Panc1 (cell line): Measurements from ENCODE around the gene EED. TPM values are rescaled to one million over a fixed set of nuclear protein-coding genes. Genes with fewer than 3 reads are reported as not detected.

Experiments used
- ATAC-seq: fragments of 200-7000 bp; cut with Tn5 transposase; 2 replicates; pipeline ENCODE4 v1.9.1; 2020; ENCODE audit warnings: mild to moderate bottlenecking, moderate library complexity
- BruUV-seq: library from RNA; stranded (reverse); fragments of 400-500 nt; replicated peaks from 2 replicates; lab custom pipeline; 2021; lab: Mats Ljungman, UMichigan
- CTCF ChIA-PET: fragments of 300-600 bp; sonication (Branson Sonifier 250); formaldehyde crosslinking; loops from one replicate; lab custom pipeline; 2022; ENCODE audit warnings: antibody characterized with exemption; lab: Charles Lee
- POLR2A ChIA-PET: fragments of 300-600 bp; sonication (Branson Sonifier 250); formaldehyde crosslinking; loops from one replicate; lab custom pipeline; 2022; ENCODE audit warnings: antibody characterized with exemption; lab: Charles Lee
- DNase-seq: peaks from one replicate; pipeline ENCODE4 v3.0.0-alpha.2; 2010; ENCODE audit warnings: low read depth, low spot score
- H3K27ac ChIP-seq: 2 replicates; pipeline ENCODE4 v1.5.1; 2011; ENCODE audit warnings: mild to moderate bottlenecking, low read length, inconsistent platforms
- H3K27me3 ChIP-seq: fragments of 200-500 bp; sonication (Bioruptor generic); 2 replicates; pipeline ENCODE4 v1.6.0; 2014; ENCODE audit warnings: low read length, inconsistent platforms; ENCODE audit not compliant: control insufficient read depth, insufficient read depth
- H3K36me3 ChIP-seq: fragments of 200-500 bp; sonication (Bioruptor generic); 2 replicates; pipeline ENCODE4 v1.5.1; 2014; ENCODE audit warnings: inconsistent platforms, mild to moderate bottlenecking, low read length, moderate library complexity; ENCODE audit not compliant: control insufficient read depth, insufficient read depth
- H3K4me1 ChIP-seq: 2 replicates; pipeline ENCODE4 v1.5.1; 2011; ENCODE audit warnings: inconsistent platforms, mild to moderate bottlenecking, low read length, moderate library complexity; ENCODE audit not compliant: control insufficient read depth, insufficient read depth
- H3K4me3 ChIP-seq, 2 experiments: 2 replicates each; pipeline ENCODE4 v1.5.1; 2011 to 2012; ENCODE audit warnings: low read depth in 2 of 2, low read length in 2 of 2, mild to moderate bottlenecking in 2 of 2, inconsistent platforms in 1 of 2, moderate library complexity in 1 of 2
- H3K9me3 ChIP-seq: fragments of 200-500 bp; sonication (Bioruptor generic); 2 replicates; pipeline ENCODE4 v1.5.1; 2014; ENCODE audit warnings: low read depth, mild to moderate bottlenecking, inconsistent platforms, low read length, moderate library complexity; ENCODE audit not compliant: control insufficient read depth, insufficient read depth
- POLR2AphosphoS5 ChIP-seq: IDR thresholded peaks from 2 replicates; pipeline ENCODE4 v1.6.1; 2012; ENCODE audit warnings: mild to moderate bottlenecking, low read depth, low read length, moderate library complexity
- SIN3A ChIP-seq: IDR thresholded peaks from 2 replicates; pipeline ENCODE4 v1.6.1; 2012; ENCODE audit warnings: low read depth, mild to moderate bottlenecking, low read length, moderate library complexity, borderline replicate concordance; ENCODE audit not compliant: insufficient read depth
- TCF7L2 ChIP-seq: IDR thresholded peaks from 2 replicates; pipeline ENCODE4 v1.6.1; 2011; ENCODE audit warnings: mild to moderate bottlenecking, low read depth, low read length, inconsistent platforms
- in situ Hi-C: cut with HindIII; loops from 2 replicates; pipeline ENCODE4 v1.10.0; 2016; ENCODE audit warnings: low sequenced_read_pairs, low pct_unique_long_range_greater_than_20kb
- intact Hi-C: fragments of 100-400 bp; cut with micrococcal nuclease; formaldehyde crosslinking; loops from one replicate; pipeline ENCODE4 v1.10.0; 2022; ENCODE audit not compliant: unreplicated experiment
- total RNA-seq: library from RNA; stranded (reverse); gene quantifications from one replicate; pipeline ENCODE4 v1.2.1, GENCODE V29; 2021; ENCODE audit not compliant: unreplicated experiment
- TF ChIP-seq, protein P1 (sequence below), 2 experiments: IDR thresholded peaks; 2 replicates each; pipeline ENCODE4 v1.6.1; 2011 to 2012; ENCODE audit warnings: low read depth in 2 of 2, control low read depth in 1 of 2, low read length in 1 of 2, mild to moderate bottlenecking in 1 of 2, moderate library complexity in 1 of 2; ENCODE audit not compliant: insufficient read depth in 1 of 2
- TF ChIP-seq, protein P2 (sequence below): fragments of 450-650 bp; IDR thresholded peaks from 2 replicates; pipeline ENCODE4 v1.5.1; 2017; ENCODE audit warnings: mild to moderate bottlenecking

Gene EED
- total RNA-seq, 1 experiment from 2014 or later: 29.0 TPM

DNA sequence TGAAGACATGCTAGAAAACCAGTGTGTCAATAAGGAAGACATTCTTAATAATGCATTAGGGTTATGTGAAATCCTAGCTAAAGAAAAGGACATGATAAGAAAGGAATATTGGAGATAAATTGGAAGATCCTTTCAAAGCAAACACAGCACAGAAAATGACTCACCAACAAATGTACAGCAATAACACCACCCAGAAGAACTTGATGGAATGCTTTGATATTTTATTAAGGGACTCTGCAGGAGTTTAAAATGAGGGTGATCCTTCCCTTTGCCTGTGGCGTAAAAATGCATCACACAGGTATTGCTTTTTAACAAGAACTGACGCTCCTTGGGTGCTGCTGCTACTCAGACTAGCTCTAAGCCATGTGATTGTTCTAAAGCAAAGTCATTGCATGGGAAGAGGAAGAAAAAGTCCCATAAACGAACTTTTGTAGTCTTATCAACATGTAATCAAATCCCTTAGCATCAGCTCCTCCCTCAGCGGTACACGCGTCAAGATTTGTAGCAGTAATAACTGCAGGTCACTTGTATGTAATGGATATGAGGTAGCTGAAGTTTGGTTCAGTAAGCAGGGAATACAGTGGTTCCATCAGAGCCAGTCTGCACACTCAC is 48.4 kb upstream of the EED start:
- no peak overlapping the region for H3K27ac ChIP-seq
- TF ChIP-seq POLR2AphosphoS5 (no peak), SIN3A (no peak), TCF7L2 (no peak)
- TF ChIP-seq, protein P1, sequence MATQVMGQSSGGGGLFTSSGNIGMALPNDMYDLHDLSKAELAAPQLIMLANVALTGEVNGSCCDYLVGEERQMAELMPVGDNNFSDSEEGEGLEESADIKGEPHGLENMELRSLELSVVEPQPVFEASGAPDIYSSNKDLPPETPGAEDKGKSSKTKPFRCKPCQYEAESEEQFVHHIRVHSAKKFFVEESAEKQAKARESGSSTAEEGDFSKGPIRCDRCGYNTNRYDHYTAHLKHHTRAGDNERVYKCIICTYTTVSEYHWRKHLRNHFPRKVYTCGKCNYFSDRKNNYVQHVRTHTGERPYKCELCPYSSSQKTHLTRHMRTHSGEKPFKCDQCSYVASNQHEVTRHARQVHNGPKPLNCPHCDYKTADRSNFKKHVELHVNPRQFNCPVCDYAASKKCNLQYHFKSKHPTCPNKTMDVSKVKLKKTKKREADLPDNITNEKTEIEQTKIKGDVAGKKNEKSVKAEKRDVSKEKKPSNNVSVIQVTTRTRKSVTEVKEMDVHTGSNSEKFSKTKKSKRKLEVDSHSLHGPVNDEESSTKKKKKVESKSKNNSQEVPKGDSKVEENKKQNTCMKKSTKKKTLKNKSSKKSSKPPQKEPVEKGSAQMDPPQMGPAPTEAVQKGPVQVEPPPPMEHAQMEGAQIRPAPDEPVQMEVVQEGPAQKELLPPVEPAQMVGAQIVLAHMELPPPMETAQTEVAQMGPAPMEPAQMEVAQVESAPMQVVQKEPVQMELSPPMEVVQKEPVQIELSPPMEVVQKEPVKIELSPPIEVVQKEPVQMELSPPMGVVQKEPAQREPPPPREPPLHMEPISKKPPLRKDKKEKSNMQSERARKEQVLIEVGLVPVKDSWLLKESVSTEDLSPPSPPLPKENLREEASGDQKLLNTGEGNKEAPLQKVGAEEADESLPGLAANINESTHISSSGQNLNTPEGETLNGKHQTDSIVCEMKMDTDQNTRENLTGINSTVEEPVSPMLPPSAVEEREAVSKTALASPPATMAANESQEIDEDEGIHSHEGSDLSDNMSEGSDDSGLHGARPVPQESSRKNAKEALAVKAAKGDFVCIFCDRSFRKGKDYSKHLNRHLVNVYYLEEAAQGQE (IDR thresholded peaks at IDR 0.05; ENCODE audit: insufficient read depth in 1 of 2, low read depth in 2 of 2, low read length in 1 of 2): no peak
- TF ChIP-seq, protein P2, sequence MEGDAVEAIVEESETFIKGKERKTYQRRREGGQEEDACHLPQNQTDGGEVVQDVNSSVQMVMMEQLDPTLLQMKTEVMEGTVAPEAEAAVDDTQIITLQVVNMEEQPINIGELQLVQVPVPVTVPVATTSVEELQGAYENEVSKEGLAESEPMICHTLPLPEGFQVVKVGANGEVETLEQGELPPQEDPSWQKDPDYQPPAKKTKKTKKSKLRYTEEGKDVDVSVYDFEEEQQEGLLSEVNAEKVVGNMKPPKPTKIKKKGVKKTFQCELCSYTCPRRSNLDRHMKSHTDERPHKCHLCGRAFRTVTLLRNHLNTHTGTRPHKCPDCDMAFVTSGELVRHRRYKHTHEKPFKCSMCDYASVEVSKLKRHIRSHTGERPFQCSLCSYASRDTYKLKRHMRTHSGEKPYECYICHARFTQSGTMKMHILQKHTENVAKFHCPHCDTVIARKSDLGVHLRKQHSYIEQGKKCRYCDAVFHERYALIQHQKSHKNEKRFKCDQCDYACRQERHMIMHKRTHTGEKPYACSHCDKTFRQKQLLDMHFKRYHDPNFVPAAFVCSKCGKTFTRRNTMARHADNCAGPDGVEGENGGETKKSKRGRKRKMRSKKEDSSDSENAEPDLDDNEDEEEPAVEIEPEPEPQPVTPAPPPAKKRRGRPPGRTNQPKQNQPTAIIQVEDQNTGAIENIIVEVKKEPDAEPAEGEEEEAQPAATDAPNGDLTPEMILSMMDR: no peak
- CTCF ChIA-PET: no interaction called here
- intact Hi-C loops (loop anchor here (10.0 kb wide), 1 partner anchor 341 kb away; the partner anchor contains the start of gene CCDC83), in situ Hi-C loops (no loop called here)
- H3K9me3 ChIP-seq: no peaks in the 10 kb centered on the region
- H3K4me3 ChIP-seq: no peak overlapping the region
- H3K4me1 ChIP-seq: peaks cover 9% of the 10 kb centered on the region; the same call in 1 of the 2 replicates
- no peaks in the 10 kb centered on the region for H3K36me3 ChIP-seq
- ATAC-seq (no peak), DNase-seq (no peak)
- peaks cover 5% of the 10 kb centered on the region; the same call in 1 of the 2 replicates for H3K27me3 ChIP-seq
- POLR2A ChIA-PET: no interaction called here
- BruUV-seq: no TSS peak

DNA sequence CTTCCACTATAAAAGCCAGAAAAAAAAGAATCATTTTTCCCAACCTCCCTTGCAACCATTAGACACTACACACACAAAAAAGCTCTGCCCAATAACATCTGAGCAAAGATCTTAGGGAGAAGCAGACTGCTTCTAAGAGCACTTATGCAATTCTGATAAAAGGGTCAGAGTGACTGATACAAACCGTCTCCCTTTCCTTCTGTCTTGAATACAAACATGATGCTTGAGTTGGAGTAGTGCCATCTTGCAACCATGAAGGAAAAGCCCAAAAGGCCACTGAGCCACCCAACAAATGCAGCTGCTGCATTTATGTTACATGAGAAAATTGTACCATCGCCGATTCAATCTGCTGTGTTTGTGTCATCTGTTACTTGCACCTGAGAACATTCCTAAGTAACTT is 47.6 kb upstream of the EED start:
- Histone ChIP-seq H3K36me3 (no peaks in the 10 kb centered on the region), H3K4me3 (no peak overlapping the region), H3K27ac (no peak overlapping the region), H3K27me3 (peaks cover 5% of the 10 kb centered on the region; the same call in 1 of the 2 replicates), H3K4me1 (peaks cover 9% of the 10 kb centered on the region; the same call in 1 of the 2 replicates), H3K9me3 (no peaks in the 10 kb centered on the region)
- in situ Hi-C loops: no loop called here
- POLR2A ChIA-PET: no interaction called here
- ATAC-seq (no peak), DNase-seq (no peak)
- no TSS peak for BruUV-seq
- intact Hi-C loops: loop anchor here (10.0 kb wide), 1 partner anchor 342 kb away; the partner anchor contains the start of gene CCDC83
- CTCF ChIA-PET: no interaction called here
- TF ChIP-seq, protein P2: no peak
- TF ChIP-seq TCF7L2: no peak
- TF ChIP-seq, protein P1 (IDR thresholded peaks at IDR 0.05; ENCODE audit: insufficient read depth in 1 of 2, low read depth in 2 of 2, low read length in 1 of 2): no peak
- no peak for TF ChIP-seq POLR2AphosphoS5
- TF ChIP-seq SIN3A: no peak
